ENCODE measurements around the gene AMBP.
"Not testable (repeated sequence)": the region's sequence is repeated elsewhere in the genome, so short reads cannot be mapped to it uniquely, and the experiment has no call there.

Gene AMBP

DNA sequence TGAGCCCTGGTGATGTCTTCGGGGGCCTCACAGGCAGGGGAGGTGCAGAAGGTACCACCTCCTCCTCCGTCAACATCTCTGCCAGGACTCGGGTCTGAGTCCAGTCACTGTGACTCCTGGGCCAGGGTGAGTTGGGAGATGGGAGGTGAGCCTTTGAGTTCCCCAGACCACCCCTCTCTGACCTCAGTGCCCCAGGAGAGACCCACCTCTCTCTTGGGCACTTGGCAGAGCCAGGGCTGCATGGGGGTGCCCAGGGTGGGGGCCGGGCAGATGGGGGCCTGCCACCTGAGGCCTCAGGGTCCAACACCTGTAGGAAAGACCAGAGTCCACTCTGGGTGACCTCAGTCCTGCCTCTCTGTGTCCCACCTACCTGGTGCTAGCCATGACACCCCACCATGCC lies 14.2 kb upstream of the AMBP start:
- no peak for DNase-seq (ENCODE audit: low read depth, low spot score)

DNA sequence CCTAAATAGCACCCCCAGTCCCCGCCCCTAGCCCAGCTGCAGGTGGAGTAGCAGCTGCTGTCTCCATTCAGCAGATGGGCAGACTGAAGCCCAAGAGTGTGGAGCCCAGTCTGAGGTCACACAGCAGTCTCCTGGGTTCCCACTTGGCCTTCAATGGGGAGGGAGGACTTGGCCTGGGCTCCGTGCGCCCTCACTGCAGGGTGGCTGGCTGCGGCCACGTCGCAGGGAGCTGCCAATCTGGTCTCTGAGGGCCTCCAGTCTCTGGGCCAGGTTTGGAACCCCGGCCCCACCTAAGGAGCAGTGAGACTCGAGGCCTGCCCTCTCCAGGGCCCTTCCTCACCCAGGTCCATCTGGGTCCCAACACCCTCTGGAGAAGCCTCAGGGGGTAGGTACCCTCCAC lies 13.6 kb upstream of the AMBP start:
- DNase-seq (ENCODE audit: low read depth, low spot score), result no peak

DNA sequence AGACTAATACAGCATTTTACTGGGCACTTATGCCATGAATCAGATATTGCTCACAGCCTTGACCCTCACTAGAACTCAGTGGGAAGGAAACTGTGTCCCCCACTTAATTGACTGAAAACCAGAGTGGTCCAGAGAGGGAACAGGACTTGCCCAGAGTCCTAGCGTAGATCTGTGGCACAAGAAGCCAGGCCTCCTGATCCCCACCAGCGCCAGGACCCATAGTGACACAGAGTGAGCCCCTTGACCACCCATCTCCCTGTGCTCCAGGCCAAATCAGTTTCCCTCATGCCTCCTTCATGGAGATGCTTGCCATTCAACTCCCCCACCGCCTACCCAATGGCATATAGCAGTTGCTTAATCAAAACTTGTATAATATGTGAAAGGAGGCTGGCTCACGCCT lies 12.7 kb upstream of the AMBP start:
- DNase-seq (ENCODE audit: low read depth, low spot score), result no peak

DNA sequence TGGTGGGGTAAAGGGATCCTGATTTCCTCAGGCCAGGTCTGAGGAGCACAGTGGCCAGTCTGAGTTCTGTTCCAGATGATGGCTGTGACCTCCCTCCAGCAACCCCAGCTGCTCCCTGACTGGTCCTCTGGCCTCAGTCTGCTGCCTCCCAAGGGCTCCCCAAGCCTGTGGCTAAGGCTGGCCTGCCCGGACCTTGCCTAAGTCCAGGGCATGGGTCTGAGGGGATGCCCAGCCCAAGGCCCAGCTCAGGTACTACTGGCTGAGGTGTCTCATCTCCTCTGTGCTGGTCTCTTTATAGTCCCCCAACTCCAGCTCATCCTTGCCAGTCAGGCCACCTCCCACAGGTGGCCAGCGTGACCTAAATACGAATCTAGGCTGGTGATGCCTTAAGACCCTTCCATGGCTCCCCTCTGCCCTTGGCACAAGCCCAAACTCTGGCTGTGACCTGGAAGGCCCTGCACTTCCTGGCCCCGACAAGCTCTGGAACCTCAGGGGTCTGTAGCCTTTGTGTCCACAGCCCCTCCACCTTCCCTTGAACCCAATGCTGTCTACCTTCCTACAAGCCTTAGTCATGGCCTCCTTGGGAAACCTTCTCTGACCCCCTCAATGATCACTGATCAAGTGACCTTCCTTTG lies 11.2 kb upstream of the AMBP start:
- DNase-seq (ENCODE audit: low read depth, low spot score), result no peak

DNA sequence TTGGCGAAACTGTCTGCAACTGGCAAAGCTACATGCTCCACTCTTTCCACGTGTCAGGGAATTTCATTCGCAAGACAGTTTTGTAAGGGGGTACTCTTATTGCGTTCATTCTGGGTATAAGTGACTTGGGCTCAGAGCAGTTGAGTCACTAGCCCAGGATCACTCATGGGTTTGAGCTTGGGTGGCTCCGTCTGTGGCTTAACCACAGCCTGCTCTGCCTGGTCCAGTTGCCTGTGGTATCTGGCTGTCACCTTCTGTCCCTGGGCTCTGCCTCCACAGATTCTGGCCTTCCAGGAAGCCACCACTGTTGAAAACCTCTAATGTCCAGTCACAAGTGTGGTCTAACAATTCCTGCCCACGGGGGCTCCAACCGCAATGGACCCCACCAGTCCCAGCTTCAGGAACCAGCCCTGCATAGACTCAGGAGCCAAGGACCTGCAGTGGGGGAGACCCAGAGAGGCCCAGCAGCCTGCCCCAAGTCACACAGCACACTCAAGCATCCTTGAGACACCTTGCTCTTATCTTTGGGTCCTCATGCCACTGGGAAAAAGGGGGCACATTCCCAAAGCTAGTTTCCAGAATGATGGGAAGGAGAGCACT lies 10.6 kb upstream of the AMBP start:
- no peak for DNase-seq (ENCODE audit: low read depth, low spot score)

DNA sequence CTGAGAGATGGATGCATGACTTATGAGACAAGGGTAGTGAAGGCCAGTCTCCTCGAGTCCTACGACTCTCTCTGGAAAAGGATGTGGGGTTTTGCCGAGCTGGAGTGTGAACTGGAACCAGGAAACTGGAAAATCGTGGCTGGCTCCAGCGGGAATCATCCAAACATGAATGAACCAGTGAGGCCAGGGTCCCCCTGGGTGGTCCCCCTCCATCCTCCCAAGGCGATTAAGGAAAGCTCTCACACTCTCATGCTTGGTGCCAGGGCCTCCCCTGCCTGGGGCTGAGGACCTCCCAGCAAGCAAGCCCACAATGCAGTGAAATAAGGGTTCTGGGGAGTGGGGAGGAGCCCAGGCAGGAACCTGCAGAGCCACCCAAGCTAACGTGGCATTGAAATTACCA lies 9.6 kb upstream of the AMBP start:
- no peak for DNase-seq (ENCODE audit: low read depth, low spot score)

DNA sequence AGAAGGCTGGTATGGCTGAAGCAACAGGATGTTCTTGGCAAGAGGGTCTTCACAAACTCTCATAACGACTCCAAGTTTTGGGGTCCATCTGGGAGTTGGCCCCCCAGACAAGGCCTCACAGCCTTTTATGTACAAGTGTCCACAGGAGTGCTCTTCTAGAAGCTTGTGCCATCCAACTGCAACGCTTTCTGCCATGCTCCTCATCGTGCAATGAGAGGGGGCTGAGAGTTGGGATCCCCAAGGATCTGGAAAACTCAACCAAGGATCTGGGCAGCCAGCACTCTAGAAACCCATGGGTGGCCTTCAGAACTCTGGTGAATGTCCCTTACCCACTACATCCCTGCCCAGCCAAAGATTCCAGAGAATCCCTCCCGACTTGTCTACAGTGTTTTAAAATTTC lies 8.5 kb upstream of the AMBP start:
- no peak for DNase-seq (ENCODE audit: low read depth, low spot score)

DNA sequence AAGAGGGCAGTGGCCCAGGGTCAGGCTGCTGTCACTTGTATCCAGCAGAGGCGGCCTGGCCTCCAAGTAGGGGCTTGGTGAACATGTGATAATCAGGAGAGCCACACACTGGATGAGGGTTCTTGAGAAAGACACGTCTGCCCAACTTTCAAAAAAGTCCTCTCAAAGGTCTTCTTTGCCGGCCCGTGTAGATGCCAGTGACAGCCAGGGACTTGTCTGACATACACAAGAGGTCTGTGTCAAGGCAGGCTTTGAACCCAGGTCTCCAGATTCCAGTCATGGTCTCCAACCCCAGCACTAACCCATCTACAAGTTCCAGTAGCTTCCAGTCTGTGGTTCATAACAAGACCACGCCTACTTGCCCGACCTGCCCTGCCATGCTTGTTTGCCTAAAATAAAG lies 7.9 kb upstream of the AMBP start:
- DNase-seq (ENCODE audit: low read depth, low spot score), result no peak

DNA sequence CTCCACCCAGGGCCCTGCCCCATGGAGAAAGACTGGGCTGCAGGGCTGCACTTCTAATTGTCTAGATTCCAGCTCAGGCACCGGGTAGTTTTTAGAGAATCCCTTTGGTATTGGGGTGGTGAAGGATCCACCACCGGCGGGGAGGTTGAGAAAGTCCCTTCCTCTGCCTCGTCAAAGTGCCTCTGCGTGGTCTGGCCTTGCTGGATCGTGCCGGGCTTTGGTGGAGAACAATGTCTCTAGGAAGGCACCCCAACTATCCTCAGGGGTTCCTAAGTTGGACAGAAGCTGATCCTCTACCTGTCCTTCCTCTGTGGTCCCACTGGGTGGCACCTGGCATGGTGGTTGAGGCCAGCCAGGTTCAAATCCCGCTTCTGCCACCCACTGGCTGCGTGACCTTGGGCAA lies 7.3 kb upstream of the AMBP start:
- no peak for DNase-seq (ENCODE audit: low read depth, low spot score)

DNA sequence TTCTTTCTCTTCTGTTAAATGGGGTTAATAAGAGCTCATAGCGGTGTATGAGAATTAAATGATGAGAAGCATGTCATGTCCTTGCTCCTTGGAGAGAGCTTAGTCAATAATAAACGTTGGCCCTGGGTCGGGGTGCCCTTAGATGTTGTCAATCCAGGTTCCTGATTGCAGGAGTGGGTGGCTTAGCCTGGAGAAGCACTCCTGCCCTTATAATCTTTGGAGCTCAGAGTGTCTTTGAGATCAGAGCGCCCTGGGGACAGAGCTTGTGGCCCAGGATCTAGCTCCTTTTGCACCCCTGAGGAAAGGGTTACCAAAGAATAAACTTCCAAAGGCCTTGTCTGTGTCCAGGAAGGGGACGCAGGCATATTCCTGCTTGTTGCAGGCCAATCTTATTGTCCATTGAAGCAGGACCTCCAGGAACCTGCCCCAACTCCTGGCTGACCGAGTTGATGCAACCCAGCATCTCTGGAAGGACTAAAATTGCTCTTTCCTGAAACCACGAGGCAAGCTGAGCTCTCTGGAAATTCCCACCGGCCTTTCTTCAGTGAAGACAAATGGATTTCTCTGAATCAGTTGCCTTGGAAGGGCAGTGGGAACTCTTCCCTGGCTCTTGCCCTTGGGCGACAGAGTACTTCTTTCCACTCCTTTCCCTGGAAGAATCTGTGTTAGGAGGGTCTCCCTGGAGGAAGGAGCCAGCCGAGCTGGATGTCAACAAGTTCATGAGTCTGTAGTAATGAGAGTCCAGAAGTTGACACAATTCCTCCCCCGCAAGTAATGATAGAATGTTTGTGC lies 6.4 kb upstream of the AMBP start:
- DNase-seq (ENCODE audit: low read depth, low spot score), result no peak

DNA sequence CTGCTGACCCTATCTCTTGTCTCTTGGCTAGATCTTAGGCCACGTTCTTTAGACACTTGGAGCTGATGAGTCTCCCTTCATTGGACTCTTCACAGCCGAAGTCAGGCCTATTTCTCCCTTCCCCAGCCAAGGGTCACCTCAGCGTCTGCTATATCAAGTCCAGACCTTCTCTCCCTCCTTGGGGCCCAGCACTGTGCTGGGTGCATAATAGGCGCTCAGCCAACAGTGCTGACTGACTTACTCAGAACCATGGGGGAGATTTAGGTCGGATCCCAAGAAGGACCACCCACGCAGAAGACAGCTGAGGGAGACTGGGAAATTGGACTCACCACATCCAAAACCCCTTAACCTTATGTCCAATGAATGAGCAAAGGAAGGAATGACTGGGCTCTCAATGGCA lies 5.6 kb upstream of the AMBP start:
- no peak for DNase-seq (ENCODE audit: low read depth, low spot score)

DNA sequence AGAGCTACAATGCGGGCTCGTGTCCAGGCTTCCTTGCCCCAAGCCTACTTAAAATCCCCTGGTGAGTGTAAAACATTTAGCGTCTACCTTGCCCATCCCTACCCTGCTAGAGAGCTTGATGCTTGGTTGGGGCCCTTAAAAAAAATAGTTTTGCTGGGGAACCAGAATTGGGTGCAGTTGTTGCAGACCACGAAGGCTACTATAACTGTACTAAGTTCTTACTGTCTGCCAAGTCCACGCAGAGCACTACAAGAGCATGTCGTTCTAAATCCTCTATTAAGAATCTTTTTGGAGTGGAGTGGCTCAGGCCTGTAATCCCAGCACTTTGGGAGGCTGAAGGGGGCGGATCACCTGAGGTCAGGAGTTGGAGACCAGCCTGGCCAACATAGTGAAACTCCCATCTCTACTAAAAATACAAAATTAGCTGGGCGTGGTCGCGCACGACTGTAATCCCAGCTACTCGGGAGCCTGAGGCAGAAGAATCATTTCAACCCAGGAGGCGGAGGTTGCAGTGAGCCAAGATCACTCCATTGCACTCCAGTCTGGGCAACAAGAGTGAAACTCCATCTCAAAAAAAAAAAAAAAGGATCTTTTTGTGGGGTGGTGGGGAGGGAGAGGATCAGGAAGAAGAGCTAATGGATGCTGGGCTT lies 4.8 kb upstream of the AMBP start:
- not testable (repeated sequence) for DNase-seq (ENCODE audit: low read depth, low spot score)

DNA sequence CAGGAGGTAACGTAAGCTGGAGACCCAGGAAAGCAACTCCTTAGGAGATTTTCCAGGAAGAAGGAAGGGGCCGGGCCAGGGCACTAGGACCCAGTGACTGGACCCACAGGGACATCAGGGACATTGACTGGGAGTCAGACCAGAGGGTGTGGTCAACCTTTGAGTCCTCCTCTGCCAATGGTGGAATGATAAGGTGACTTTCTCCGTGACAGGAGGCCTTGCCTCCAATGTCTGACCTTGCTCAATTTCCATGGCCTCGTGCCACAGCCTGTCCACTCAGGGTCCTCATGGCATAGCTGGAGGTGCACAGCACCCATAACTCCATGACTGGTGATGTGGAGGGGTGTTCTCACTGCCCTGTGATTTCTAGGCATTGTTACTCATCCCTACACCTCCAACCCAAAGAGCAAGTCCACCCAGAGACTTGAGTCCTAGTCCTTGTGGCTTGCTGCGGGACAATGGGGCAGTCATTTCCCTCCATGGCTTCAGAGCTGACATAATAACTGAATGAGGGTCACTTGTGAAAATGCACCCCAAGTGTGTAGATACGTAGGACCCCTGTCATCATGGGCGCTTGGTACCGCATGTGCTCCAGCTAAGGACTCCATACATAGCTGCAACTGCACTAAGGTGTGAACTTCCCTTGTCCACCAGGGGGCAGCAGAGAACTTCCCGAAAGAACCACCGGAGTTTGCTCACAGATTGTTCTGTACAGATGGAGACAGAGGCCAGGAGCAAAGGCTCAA lies 4.1 kb upstream of the AMBP start:
- DNase-seq (ENCODE audit: low read depth, low spot score), result peak; percentile 61

DNA sequence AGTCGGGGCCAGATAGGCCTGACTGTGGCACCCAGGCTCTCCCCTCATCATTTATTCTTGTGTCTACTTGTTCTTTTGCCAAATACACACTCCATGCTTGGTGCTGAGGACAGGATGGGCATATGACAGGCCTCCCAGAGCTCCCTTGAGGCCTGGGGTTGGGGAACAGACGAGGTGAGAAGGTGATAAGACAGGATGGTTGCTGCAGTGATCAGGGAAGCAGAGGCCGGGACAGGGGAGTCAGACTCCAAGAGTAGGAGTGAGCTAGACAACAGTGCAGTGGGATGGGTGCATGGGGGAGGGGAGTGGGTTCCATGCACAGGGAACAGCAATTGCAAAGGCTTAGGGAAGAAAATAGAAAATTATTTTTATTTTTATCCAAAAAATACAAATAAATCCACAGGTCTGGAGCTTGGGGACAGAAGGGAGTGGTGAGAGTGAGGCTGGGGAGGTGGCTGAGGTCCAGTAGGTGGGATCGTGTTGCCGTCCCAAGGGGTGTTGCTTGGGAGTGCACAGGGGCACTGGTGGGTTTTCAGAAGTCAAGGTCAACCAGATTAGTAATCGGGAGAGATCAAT lies 3.4 kb upstream of the AMBP start:
- no peak for DNase-seq (ENCODE audit: low read depth, low spot score)

DNA sequence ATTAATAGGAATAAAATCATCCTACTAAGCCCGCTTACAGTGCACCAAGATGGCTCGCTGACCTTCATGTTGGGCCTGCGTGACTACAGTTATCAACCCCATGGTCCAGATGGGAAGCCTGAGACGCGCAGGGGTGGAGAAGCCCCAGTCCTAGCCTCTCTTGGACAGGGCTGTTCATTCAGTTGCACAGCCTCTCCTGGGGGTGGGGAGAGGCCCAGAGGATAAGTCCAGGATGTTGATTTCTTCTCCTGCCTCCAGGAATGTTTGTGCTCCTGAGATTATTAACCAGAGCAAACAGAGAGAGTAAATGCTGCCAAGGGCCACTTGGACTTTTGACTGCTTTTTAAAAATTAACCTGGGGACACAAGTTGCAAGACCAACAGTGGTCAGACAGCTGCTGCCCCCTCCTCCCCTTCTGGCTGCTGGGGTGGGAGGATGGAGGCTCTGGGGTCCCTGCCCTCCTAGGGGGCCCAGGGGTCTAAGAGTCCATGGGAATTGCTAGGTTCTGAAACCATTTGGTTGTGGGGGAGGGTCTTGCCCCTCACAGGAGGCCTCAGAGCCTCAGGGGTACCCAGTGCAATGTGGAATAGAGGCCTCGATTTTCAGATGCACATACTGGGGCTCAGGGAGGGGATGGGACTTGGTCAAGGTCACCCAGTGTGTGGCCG lies 2.8 kb upstream of the AMBP start:
- no peak for DNase-seq (ENCODE audit: low read depth, low spot score)

DNA sequence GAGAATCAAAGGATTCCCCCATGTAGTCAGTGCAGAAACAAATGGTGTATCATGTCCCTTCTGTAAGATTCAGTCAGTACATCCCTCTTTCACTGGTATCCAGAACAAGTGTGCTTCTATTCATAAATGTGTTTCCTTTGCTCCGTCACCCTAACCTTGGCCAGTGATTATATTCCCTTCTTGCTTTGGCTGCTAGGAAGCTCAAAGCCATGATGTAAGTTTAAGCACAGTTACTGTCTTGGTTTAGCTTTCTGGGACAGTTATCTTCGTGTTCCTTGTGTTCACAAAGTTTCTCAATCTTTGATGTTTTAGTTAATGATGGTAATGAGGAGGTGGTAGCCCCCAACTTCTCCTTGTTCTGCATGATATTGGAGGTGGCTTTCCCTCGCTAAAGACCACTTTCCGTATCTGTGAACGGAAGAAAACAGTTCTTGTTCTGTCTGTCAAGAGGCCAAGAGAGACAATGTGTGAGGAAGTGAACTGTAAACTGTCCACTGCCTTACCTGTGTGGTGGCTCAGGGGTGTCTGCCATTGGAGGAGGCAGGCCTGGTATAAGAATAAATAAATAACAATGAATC lies 2.2 kb upstream of the AMBP start:
- DNase-seq (ENCODE audit: low read depth, low spot score), result no peak

DNA sequence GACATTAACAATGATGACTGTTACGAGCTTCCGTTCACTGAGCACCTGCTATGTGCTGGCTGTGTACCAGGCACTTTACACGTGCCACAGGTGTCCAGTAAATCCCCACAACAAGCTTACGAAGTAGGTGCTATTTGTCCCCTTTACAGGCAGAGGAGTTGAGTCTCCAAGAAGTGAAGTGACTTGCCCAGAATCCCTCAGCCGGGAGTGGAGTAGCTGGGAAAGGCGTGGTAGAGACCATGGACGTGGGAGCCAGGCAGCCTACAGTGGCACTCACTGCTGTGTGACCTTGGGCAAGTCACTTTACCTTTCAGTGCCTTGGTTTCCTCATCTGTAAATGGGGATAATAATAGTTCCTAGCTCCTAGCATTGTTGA lies 669 bp upstream of the AMBP start:
- no peak for DNase-seq (ENCODE audit: low read depth, low spot score)

DNA sequence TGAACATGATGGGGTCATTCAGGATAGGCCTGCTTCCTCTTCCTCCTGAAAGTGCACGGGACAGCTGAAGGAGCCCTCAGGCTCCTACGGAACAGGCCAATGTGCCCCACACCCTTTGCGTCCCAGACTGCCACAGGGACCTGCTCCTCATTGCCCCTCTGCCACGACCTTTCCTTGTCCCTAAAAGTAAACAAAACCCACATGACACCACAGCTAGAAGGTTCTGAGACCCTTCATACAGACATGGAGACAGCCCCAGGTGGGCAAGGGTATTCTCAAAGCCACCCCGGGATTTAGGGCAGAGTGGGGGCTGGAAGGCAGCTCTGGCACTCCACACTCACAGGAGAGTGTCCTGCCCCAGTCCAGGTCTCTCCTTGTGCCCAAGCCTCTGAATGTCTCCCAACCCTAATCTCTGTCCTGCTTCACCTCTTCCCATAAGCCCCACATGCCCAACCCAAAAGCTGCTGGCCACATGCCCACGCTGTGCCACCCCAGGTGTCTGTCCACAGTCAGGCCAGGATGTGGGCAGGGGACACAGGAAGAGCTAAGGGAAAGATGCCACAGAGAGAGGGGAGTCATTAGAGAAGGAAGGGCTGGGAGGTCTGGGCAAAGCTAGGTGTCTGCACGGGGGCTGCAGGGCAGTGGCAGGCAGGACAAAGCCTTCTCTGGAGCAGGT lies 800 bp downstream of the AMBP start:
- DNase-seq (ENCODE audit: low read depth, low spot score), result no peak

DNA sequence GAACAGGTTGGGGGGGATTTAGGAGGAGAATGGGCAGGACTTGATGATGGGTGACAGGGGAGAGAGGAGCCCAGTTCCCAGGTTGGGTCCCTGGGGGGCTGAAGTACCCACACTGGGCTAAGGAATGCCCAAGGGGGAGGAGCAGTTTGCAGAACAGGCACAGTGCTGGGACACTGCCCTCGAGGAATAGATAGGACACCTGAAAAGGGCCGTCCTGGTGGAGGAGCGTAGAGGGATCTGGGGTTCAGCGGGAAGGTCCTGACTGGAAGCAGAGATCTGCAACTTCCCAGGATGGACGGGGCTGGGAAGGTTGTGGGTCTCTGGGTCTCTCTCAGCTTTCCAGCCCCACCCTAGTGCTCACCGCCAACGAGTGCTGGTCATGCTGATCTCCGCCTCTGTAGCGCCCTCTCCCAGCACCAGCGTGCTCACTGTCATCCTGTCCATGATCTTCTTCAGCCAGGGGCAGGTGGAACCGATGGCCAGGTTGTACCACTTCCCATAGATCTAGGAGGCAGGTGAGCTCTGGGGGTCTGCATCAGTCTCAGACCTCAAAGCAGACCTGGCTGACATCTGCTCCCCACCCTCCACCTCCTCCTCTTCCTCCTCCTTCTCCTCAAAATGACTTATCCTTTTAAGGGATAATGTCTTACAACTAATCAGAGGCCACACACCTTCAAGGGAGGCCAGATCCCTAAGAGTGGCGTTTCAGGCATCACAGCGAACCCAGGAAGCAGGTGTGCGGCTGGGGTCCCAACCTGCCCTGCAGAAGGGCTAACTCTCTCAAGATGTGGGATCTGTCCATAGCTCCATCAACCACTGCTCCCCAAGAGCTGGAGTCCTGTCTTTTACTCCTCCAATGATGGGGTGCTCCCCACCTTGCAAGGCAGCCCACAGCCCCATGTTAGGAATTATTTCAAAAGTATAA lies 1.6 kb downstream of the AMBP start:
- no peak for DNase-seq (ENCODE audit: low read depth, low spot score)
